HUES48 (cell line): ENCODE results near the gene ARRDC5.
"Not testable (repeated sequence)": the region's sequence is repeated elsewhere in the genome, so short reads cannot be mapped to it uniquely, and the experiment has no call there.

ENCODE experiments used
- H3K27ac ChIP-seq: one replicate; pipeline ENCODE4 v1.7.0; 2013; ENCODE audit warnings: low read depth, low read length, inconsistent platforms
- H3K27me3 ChIP-seq: 2 replicates; pipeline ENCODE4 v1.6.1; 2013; ENCODE audit warnings: mild to moderate bottlenecking, low read length; ENCODE audit not compliant: control insufficient read depth, insufficient read depth
- H3K36me3 ChIP-seq: 2 replicates; pipeline ENCODE4 v1.6.1; 2013; ENCODE audit warnings: low read length; ENCODE audit not compliant: control insufficient read depth, insufficient read depth
- H3K4me1 ChIP-seq: 2 replicates; pipeline ENCODE4 v1.6.1; 2013; ENCODE audit warnings: mild to moderate bottlenecking, low read length; ENCODE audit not compliant: control insufficient read depth, insufficient read depth
- H3K4me3 ChIP-seq: 2 replicates; pipeline ENCODE4 v1.5.1; 2013; ENCODE audit warnings: mild to moderate bottlenecking, low read depth, low read length
- H3K9ac ChIP-seq: 2 replicates; pipeline ENCODE4 v1.6.1; 2013; ENCODE audit warnings: mild to moderate bottlenecking, low read depth, low read length, moderate library complexity
- H3K9me3 ChIP-seq: 2 replicates; pipeline ENCODE4 v1.6.1; 2013; ENCODE audit warnings: low read length; ENCODE audit not compliant: control insufficient read depth, insufficient read depth

The ARRDC5 gene

GRCh38 chr19:4902796-4903195, at the start of gene ARRDC5:
ARRDC5 (minus strand) TSS chr19:4902896; CDS start chr19:4902825, 71 bp downstream.
- H3K9ac ChIP-seq, result no peak within 1 kb of the TSS
- no peaks in the 10 kb centered on the region for H3K4me1 ChIP-seq
- no peaks in the 10 kb centered on the region for H3K36me3 ChIP-seq
- no peaks in the 10 kb centered on the region for H3K9me3 ChIP-seq
- no peak within 1 kb of the TSS for H3K27ac ChIP-seq
- H3K27me3 ChIP-seq, result no peaks in the 10 kb centered on the region
- H3K4me3 ChIP-seq, result no peak within 1 kb of the TSS

- Histone ChIP-seq H3K9ac (no peak overlapping the region), H3K36me3 (peaks cover 85% of the 10 kb centered on the region), H3K4me3 (no peak overlapping the region), H3K9me3 (no peaks in the 10 kb centered on the region), H3K4me1 (no peaks in the 10 kb centered on the region), H3K27ac (no peak overlapping the region), H3K27me3 (no peaks in the 10 kb centered on the region)
These were observed 49.0 kb upstream of the ARRDC5 start for GRCh38 chr19:4951656-4952055.

GRCh38 chr19:4950650-4951049, 48.0 kb upstream of the ARRDC5 start:
- not testable (repeated sequence) for H3K27ac ChIP-seq, H3K27me3 ChIP-seq, H3K9me3 ChIP-seq, H3K9ac ChIP-seq, H3K4me3 ChIP-seq, H3K4me1 ChIP-seq
- peaks cover 86% of the 10 kb centered on the region for H3K36me3 ChIP-seq

- H3K4me1 ChIP-seq, result not testable (repeated sequence)
These were observed 39.0 kb upstream of the ARRDC5 start for GRCh38 chr19:4941638-4942169.

GRCh38 chr19:4939466-4939865, 36.8 kb upstream of the ARRDC5 start:
- H3K4me3 ChIP-seq, result no peak overlapping the region
- H3K9ac ChIP-seq, result no peak overlapping the region
- no peak overlapping the region for H3K27ac ChIP-seq
- no peaks in the 10 kb centered on the region for H3K9me3 ChIP-seq
- no peaks in the 10 kb centered on the region for H3K4me1 ChIP-seq
- H3K36me3 ChIP-seq, result peaks cover 58% of the 10 kb centered on the region
- no peaks in the 10 kb centered on the region for H3K27me3 ChIP-seq

More at GRCh38 chr19:4941638-4942169, 39.0 kb upstream of the ARRDC5 start:
- not testable (repeated sequence) for H3K9ac ChIP-seq, H3K27ac ChIP-seq, H3K27me3 ChIP-seq, H3K4me3 ChIP-seq, H3K9me3 ChIP-seq
- H3K36me3 ChIP-seq, result peaks cover 50% of the 10 kb centered on the region

- peaks cover 58% of the 10 kb centered on the region for H3K36me3 ChIP-seq
- H3K4me1 ChIP-seq, H3K27ac ChIP-seq, H3K9me3 ChIP-seq, H3K27me3 ChIP-seq, H3K4me3 ChIP-seq, H3K9ac ChIP-seq: not testable (repeated sequence)
These were observed 35.8 kb upstream of the ARRDC5 start for GRCh38 chr19:4938461-4938860.

GRCh38 chr19:4937060-4937459, 34.4 kb upstream of the ARRDC5 start:
- H3K27me3 ChIP-seq, result no peaks in the 10 kb centered on the region
- peaks cover 62% of the 10 kb centered on the region for H3K36me3 ChIP-seq
- H3K9ac ChIP-seq, result no peak overlapping the region
- no peak overlapping the region for H3K27ac ChIP-seq
- H3K9me3 ChIP-seq, result no peaks in the 10 kb centered on the region
- no peak overlapping the region for H3K4me3 ChIP-seq
- H3K4me1 ChIP-seq, result no peaks in the 10 kb centered on the region

GRCh38 chr19:4935444-4935843, 32.7 kb upstream of the ARRDC5 start:
- Histone ChIP-seq H3K4me1 (no peaks in the 10 kb centered on the region), H3K27ac (no peak overlapping the region), H3K27me3 (no peaks in the 10 kb centered on the region), H3K9ac (no peak overlapping the region), H3K9me3 (no peaks in the 10 kb centered on the region), H3K4me3 (no peak overlapping the region), H3K36me3 (peaks cover 62% of the 10 kb centered on the region)

GRCh38 chr19:4933528-4933927, 30.8 kb upstream of the ARRDC5 start:
- peaks cover 70% of the 10 kb centered on the region for H3K36me3 ChIP-seq
- no peaks in the 10 kb centered on the region for H3K9me3 ChIP-seq
- no peak overlapping the region for H3K9ac ChIP-seq
- no peak overlapping the region for H3K27ac ChIP-seq
- H3K27me3 ChIP-seq, result no peaks in the 10 kb centered on the region
- H3K4me3 ChIP-seq, result no peak overlapping the region
- no peaks in the 10 kb centered on the region for H3K4me1 ChIP-seq

GRCh38 chr19:4932711-4933110, 30.0 kb upstream of the ARRDC5 start:
- Histone ChIP-seq H3K9ac (no peak overlapping the region), H3K27ac (no peak overlapping the region), H3K4me3 (no peak overlapping the region), H3K9me3 (no peaks in the 10 kb centered on the region), H3K4me1 (peaks cover 5% of the 10 kb centered on the region; the same call in 1 of the 2 replicates), H3K27me3 (no peaks in the 10 kb centered on the region), H3K36me3 (peaks cover 67% of the 10 kb centered on the region)

- Histone ChIP-seq H3K36me3 (peaks cover 56% of the 10 kb centered on the region), H3K9ac (no peak overlapping the region), H3K4me1 (peaks cover 9% of the 10 kb centered on the region; the same call in 1 of the 2 replicates)
These were observed 28.0 kb upstream of the ARRDC5 start for GRCh38 chr19:4930664-4931063.

GRCh38 chr19:4929186-4929585, 26.5 kb upstream of the ARRDC5 start:
- no peak overlapping the region for H3K4me3 ChIP-seq
- H3K9me3 ChIP-seq, result no peaks in the 10 kb centered on the region
- H3K27me3 ChIP-seq, result no peaks in the 10 kb centered on the region
- H3K4me1 ChIP-seq, result peaks cover 9% of the 10 kb centered on the region; the same call in 1 of the 2 replicates
- H3K27ac ChIP-seq, result no peak overlapping the region
- H3K9ac ChIP-seq, result no peak overlapping the region
- peaks cover 45% of the 10 kb centered on the region for H3K36me3 ChIP-seq

More at GRCh38 chr19:4930664-4931063, 28.0 kb upstream of the ARRDC5 start:
- Histone ChIP-seq H3K4me3 (no peak overlapping the region), H3K27ac (no peak overlapping the region), H3K9me3 (no peaks in the 10 kb centered on the region), H3K27me3 (no peaks in the 10 kb centered on the region)
